ENCODE results near the gene FAM161A.
A peak's percentile ranks its signal among the peaks of the same experiment; 100 is the strongest.

Gene FAM161A

GRCh38 chr2:61787941-61788563, 65.8 kb downstream of the FAM161A start:
- FAIRE-seq (no peak), DNase-seq (ENCODE audit: insufficient read length, low spot score) (no peak)

- no peak for FAIRE-seq
- DNase-seq (ENCODE audit: insufficient read length, low spot score): no peak
These were observed 67.0 kb downstream of the FAM161A start for GRCh38 chr2:61786876-61787275.

DNA sequence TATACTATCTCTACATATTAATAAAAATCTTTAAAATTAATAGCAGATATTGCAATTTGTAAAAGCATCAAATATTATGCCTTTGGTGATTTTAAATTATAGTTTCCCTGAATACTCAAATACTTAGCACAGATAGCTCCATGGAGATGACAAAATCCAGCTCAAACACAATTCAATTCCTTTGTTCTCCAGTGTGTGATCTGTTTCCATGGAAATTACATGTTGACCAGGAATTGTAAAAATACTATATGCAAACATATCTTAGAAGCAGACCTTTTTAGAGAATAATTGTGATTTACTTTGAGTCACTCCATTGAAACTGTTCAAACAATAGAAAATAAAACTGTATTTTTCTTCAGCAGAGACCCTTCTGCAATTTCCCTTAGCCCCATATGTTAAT, 68.3 kb downstream of the FAM161A start:
- DNase-seq (ENCODE audit: insufficient read length, low spot score): no peak
- FAIRE-seq: no peak

DNA sequence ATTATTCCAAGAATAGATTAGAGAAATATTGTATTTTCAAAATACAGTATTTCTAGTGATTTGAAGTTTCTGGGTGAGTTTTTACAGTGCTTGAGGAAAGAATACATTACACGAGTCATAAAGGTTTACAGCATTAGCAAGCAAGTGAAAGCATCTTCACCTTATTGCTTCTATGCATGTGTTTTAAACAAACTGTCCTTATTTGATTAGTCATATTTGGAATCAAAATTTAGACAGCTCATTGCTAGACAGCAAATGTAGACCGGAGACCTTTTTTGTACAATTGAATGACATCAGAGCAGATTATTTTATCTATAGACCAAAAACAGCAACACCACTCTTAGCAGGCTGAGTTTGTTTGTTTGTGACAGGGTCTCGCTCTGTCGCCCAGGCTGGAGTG, 69.2 kb downstream of the FAM161A start:
- FAIRE-seq: no peak

DNA sequence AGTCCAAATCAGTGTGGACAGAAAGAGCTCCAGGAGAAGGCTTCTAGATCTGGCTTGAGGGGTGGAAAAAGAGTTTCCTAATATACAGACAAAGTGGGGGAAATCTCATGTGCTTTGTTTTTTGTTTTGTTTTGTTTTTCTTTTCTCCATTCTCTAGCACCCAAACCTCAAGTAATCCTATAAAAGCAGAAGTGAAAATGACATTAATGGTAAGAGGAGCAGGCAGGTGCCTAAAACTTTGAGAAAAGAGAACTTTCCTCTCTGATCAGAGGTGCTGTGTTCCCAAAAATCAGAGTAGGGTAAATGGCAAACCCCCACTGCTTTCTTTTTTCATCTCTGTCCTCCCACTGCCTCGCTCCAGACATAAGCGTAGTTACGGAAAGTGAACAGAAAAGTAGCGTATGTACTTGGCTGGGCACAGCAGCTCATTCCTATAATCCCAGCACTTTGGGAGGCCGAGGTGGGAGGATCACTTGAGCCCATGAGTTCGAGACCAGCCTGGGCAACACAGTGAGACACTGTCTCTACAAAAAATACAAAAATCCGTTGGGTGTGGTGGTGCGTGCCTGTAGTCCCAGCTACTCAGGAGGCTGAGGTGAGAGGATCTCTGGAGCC, 77.8 kb downstream of the FAM161A start:
- DNase-seq (ENCODE audit: insufficient read length, low spot score) (peak; percentile 28), FAIRE-seq (peak; percentile 90)

More for the DNA sequence above, 69.2 kb downstream of the FAM161A start:
- no peak for DNase-seq (ENCODE audit: insufficient read length, low spot score)
